Endothelial cell of umbilical vein (primary cell): ENCODE measurements around the gene SESTD1. TPM values are rescaled to one million over a fixed set of nuclear protein-coding genes. Genes with fewer than 3 reads are reported as not detected.

ENCODE experiments used
- BruUV-seq: library from RNA; stranded (reverse); fragments of 400-500 nt; replicated peaks from 2 replicates; lab custom pipeline; 2021; lab: Mats Ljungman, UMichigan
- CTCF ChIA-PET: fragments of 300-600, 350-600 bp; sonication (Branson Sonifier 250); formaldehyde crosslinking; loops from one replicate; lab custom pipeline; 2021; ENCODE audit warnings: antibody characterized with exemption, inconsistent platforms; lab: Charles Lee
- POLR2A ChIA-PET: fragments of 300-600, 350-600 bp; sonication (Branson Sonifier 250); formaldehyde crosslinking; loops from one replicate; lab custom pipeline; 2021; ENCODE audit warnings: antibody characterized with exemption, inconsistent platforms; lab: Charles Lee
- DNase-seq: peaks from one replicate; pipeline ENCODE4 v3.0.0-alpha.2; 2011; ENCODE audit warnings: low read depth, low spot score
- FAIRE-seq: peaks from 2 replicates; lab custom pipeline; 2011; peaks lifted over from hg19 to GRCh38; lab: Jason Lieb, UNC
- H2AFZ ChIP-seq: 2 replicates; pipeline ENCODE4 v1.6.0; 2012; ENCODE audit warnings: low read depth, low read length, control low read depth, inconsistent platforms
- H3K27ac ChIP-seq: 2 replicates; pipeline ENCODE4 v1.5.1; 2011; ENCODE audit warnings: low read depth, mild to moderate bottlenecking, control low read depth, low read length, moderate library complexity; ENCODE audit not compliant: insufficient read depth
- H3K27me3 ChIP-seq, 2 experiments: 2 replicates each; pipeline versions ENCODE4 v1.6.0 to v1.6.1; 2011; ENCODE audit warnings: low read length in 2 of 2, mixed read lengths in 1 of 2; ENCODE audit not compliant: control insufficient read depth in 2 of 2, insufficient read depth in 2 of 2
- H3K36me3 ChIP-seq, 2 experiments: 2 replicates in 1 of 2; 3 replicates in 1 of 2; pipeline ENCODE4 v1.5.1; 2011; ENCODE audit warnings: low read length in 2 of 2, mild to moderate bottlenecking in 1 of 2, moderate library complexity in 1 of 2; ENCODE audit not compliant: control insufficient read depth in 2 of 2, insufficient read depth in 2 of 2; ENCODE audit errors: extremely low read depth in 1 of 2
- H3K4me1 ChIP-seq: 3 replicates; pipeline ENCODE4 v1.5.1; 2011; ENCODE audit warnings: mild to moderate bottlenecking, low read length; ENCODE audit not compliant: control insufficient read depth, insufficient read depth; ENCODE audit errors: extremely low read depth
- H3K4me2 ChIP-seq: 2 replicates; pipeline ENCODE4 v1.6.1; 2011; ENCODE audit warnings: low read length, control low read depth, mixed read lengths; ENCODE audit not compliant: insufficient read depth
- H3K4me3 ChIP-seq, 3 experiments: fragments of 200-600 bp in 1 of 3; sonication (generic), shearing (Covaris generic) in 1 of 3; replicated peaks in 1 of 3; 2 replicates each; pipeline ENCODE4 v1.5.1; 2011 to 2016; ENCODE audit warnings: control low read depth in 3 of 3, low read length in 3 of 3, mild to moderate bottlenecking in 2 of 3, inconsistent platforms in 1 of 3, low read depth in 1 of 3, moderate library complexity in 1 of 3; ENCODE audit not compliant: insufficient read depth in 1 of 3
- H3K79me2 ChIP-seq: 2 replicates; pipeline ENCODE4 v1.6.0; 2012; ENCODE audit warnings: low read length, inconsistent platforms; ENCODE audit not compliant: control insufficient read depth, insufficient read depth
- H3K9ac ChIP-seq: replicated peaks from 2 replicates; pipeline ENCODE3; 2011; ENCODE audit warnings: low read length, control low read depth; ENCODE audit not compliant: insufficient read depth; ENCODE audit errors: extremely low read depth
- H3K9me1 ChIP-seq: replicated peaks from 3 replicates; pipeline ENCODE4 v1.6.0; 2011; ENCODE audit warnings: mild to moderate bottlenecking, low read length; ENCODE audit not compliant: control insufficient read depth, insufficient read depth; ENCODE audit errors: extremely low read depth
- H3K9me3 ChIP-seq: replicated peaks from 2 replicates; pipeline ENCODE4 v1.5.1; 2012; ENCODE audit warnings: low read length, inconsistent platforms; ENCODE audit not compliant: control insufficient read depth, insufficient read depth
- H4K20me1 ChIP-seq: replicated peaks from 2 replicates; pipeline ENCODE3; 2011; ENCODE audit warnings: mild to moderate bottlenecking, low read length; ENCODE audit not compliant: control insufficient read depth, insufficient read depth; ENCODE audit errors: extremely low read depth
- EZH2 ChIP-seq: IDR thresholded peaks from 2 replicates; pipeline ENCODE4 v1.6.1; 2012; ENCODE audit warnings: borderline replicate concordance, low read depth, mild to moderate bottlenecking, moderate library complexity, low read length, inconsistent platforms; ENCODE audit not compliant: severe bottlenecking
- FOS ChIP-seq: IDR thresholded peaks from 2 replicates; pipeline ENCODE4 v1.6.1; 2011; ENCODE audit warnings: mild to moderate bottlenecking, low read length, moderate library complexity, borderline replicate concordance; ENCODE audit not compliant: insufficient read depth
- GATA2 ChIP-seq: IDR thresholded peaks from 2 replicates; pipeline ENCODE4 v1.7.0; 2011; ENCODE audit warnings: low read depth, mild to moderate bottlenecking, moderate library complexity, mixed read lengths, low read length; ENCODE audit not compliant: insufficient read length, insufficient read depth
- JUN ChIP-seq: IDR thresholded peaks from 2 replicates; pipeline ENCODE4 v1.6.1; 2011; ENCODE audit warnings: borderline replicate concordance, low read depth; ENCODE audit not compliant: insufficient read length, insufficient read depth
- MYC ChIP-seq: IDR thresholded peaks from one replicate; pipeline ENCODE4 v1.6.1; 2011; ENCODE audit warnings: mild to moderate bottlenecking, low read depth, low read length
- POLR2A ChIP-seq: IDR thresholded peaks from 2 replicates; pipeline ENCODE4 v1.6.1; 2012; ENCODE audit warnings: low read depth, mild to moderate bottlenecking, control low read depth, low read length
- POLR2AphosphoS5 ChIP-seq: IDR thresholded peaks from 2 replicates; pipeline ENCODE4 v1.6.1; 2012; ENCODE audit warnings: low read depth, mild to moderate bottlenecking, control low read depth, low read length, moderate library complexity; ENCODE audit not compliant: insufficient read depth
- dilution Hi-C: fragments of 300-500 bp; cut with MboI; formaldehyde crosslinking; loops from one replicate; pipeline ENCODE4 v1.15.0; 2019; ENCODE audit warnings: low sequenced_read_pairs; ENCODE audit not compliant: extremely low pct_ligation_motif_present
- intact Hi-C: fragments of 100-400 bp; cut with micrococcal nuclease; formaldehyde crosslinking; loops from one replicate; pipeline ENCODE4 v1.10.0; 2022
- polyA plus RNA-seq, 4 experiments: library from polyadenylated mRNA; depleted of rRNA in 3 of 4; stranded (reverse) in 3 of 4; unstranded in 1 of 4; fragments of >200 nt; gene quantifications; 2 replicates each; pipeline versions ENCODE4 v1.2.1 to v1.2.3, GENCODE V29; 2011 to 2012; ENCODE audit warnings: missing spikeins in 1 of 4
- total RNA-seq: library from RNA; stranded (reverse); gene quantifications from 2 replicates; pipeline ENCODE4 v1.2.3, GENCODE V29; 2021
- TF ChIP-seq, protein P1 (sequence below): IDR thresholded peaks from 2 replicates; pipeline ENCODE4 v1.6.1; 2011; ENCODE audit not compliant: insufficient read depth, insufficient read length
- TF ChIP-seq, protein P2 (sequence below), 2 donors: IDR thresholded peaks; 1 replicate in 1 of 2; 2 replicates in 1 of 2; pipeline ENCODE4 v1.5.1; 2011; ENCODE audit warnings: low read length in 2 of 2, mild to moderate bottlenecking in 2 of 2, moderate library complexity in 2 of 2, control low read depth in 1 of 2, inconsistent platforms in 1 of 2, low read depth in 1 of 2; ENCODE audit not compliant: insufficient read depth in 1 of 2; ENCODE audit errors: extremely low read depth in 1 of 2

Gene SESTD1
- total and polyA plus RNA-seq, 2 donors (not counting 3 experiments of a cell fraction or from before 2014, with no cell fraction given), result 9.8 to 72.4 TPM

- no peak overlapping the region for H3K9ac ChIP-seq
- intact Hi-C loops, result loop anchor here (10.0 kb wide), 1 partner anchor 229 kb away; no protein-coding TSS in a partner anchor
- peak; percentile 6 for TF ChIP-seq JUN
- TF ChIP-seq, protein P1, sequence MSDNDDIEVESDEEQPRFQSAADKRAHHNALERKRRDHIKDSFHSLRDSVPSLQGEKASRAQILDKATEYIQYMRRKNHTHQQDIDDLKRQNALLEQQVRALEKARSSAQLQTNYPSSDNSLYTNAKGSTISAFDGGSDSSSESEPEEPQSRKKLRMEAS, result no peak
- no peak overlapping the region for H3K4me3 ChIP-seq
- CTCF ChIA-PET, result no interaction called here
- POLR2A ChIA-PET, result no interaction called here
- H3K79me2 ChIP-seq, result peaks cover 68% of the 10 kb centered on the region
- H3K9me1 ChIP-seq, result peaks cover 2% of the 10 kb centered on the region
- H2AFZ ChIP-seq, result no peak overlapping the region
- BruUV-seq, result no TSS peak
- no peak overlapping the region for H3K4me2 ChIP-seq
- H3K27ac ChIP-seq, result no peak overlapping the region
- H3K4me1 ChIP-seq, result peaks cover 29% of the 10 kb centered on the region
- H3K27me3 ChIP-seq, result no peaks in the 10 kb centered on the region
- FAIRE-seq (no peak), DNase-seq (no peak)
- no peaks in the 10 kb centered on the region for H3K9me3 ChIP-seq
- H3K36me3 ChIP-seq, result no peaks in the 10 kb centered on the region
- dilution Hi-C loops, result no loop called here
- peaks cover 5% of the 10 kb centered on the region for H4K20me1 ChIP-seq
Measured at GRCh38 chr2:179235463-179236108, 29.0 kb downstream of the SESTD1 start.

- intact Hi-C loops, result loop anchor here (10.0 kb wide), 1 partner anchor 230 kb away; no protein-coding TSS in a partner anchor
- Histone ChIP-seq H3K9me1 (peaks cover 2% of the 10 kb centered on the region), H3K27me3 (no peaks in the 10 kb centered on the region), H3K27ac (no peak overlapping the region), H4K20me1 (peaks cover 5% of the 10 kb centered on the region), H3K4me3 (no peak overlapping the region), H3K4me2 (no peak overlapping the region), H3K36me3 (no peaks in the 10 kb centered on the region), H2AFZ (no peak overlapping the region), H3K4me1 (peaks cover 23% of the 10 kb centered on the region), H3K9ac (no peak overlapping the region), H3K9me3 (no peaks in the 10 kb centered on the region), H3K79me2 (peaks cover 63% of the 10 kb centered on the region)
- dilution Hi-C loops, result no loop called here
- ChIA-PET CTCF (no interaction called here), POLR2A (no interaction called here)
- FAIRE-seq (no peak), DNase-seq (no peak)
- no TSS peak for BruUV-seq
- TF ChIP-seq FOS (no peak), MYC (no peak), EZH2 (no peak), POLR2A (no peak), GATA2 (no peak), POLR2AphosphoS5 (no peak), JUN (no peak)
- TF ChIP-seq, protein P1, result no peak
- TF ChIP-seq, protein P2, sequence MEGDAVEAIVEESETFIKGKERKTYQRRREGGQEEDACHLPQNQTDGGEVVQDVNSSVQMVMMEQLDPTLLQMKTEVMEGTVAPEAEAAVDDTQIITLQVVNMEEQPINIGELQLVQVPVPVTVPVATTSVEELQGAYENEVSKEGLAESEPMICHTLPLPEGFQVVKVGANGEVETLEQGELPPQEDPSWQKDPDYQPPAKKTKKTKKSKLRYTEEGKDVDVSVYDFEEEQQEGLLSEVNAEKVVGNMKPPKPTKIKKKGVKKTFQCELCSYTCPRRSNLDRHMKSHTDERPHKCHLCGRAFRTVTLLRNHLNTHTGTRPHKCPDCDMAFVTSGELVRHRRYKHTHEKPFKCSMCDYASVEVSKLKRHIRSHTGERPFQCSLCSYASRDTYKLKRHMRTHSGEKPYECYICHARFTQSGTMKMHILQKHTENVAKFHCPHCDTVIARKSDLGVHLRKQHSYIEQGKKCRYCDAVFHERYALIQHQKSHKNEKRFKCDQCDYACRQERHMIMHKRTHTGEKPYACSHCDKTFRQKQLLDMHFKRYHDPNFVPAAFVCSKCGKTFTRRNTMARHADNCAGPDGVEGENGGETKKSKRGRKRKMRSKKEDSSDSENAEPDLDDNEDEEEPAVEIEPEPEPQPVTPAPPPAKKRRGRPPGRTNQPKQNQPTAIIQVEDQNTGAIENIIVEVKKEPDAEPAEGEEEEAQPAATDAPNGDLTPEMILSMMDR (IDR thresholded peaks at IDR 0.05; ENCODE audit: extremely low read depth in 1 of 2, insufficient read depth in 1 of 2, low read depth in 1 of 2, low read length in 2 of 2), result no peak
Measured at GRCh38 chr2:179234658-179235240, 29.9 kb downstream of the SESTD1 start.
